HG03108 (cell line): ENCODE data around the gene MAP4K3.

Experiments
- ATAC-seq: cut with Tn5 transposase; IDR thresholded peaks from one replicate; pipeline ENCODE4 v1.9.1; 2021; ENCODE audit warnings: moderate library complexity; ENCODE audit not compliant: unreplicated experiment

The MAP4K3 gene

GRCh38 chr2:39202639-39203369 is 234.3 kb downstream of the MAP4K3 start:
- no peak for ATAC-seq
